NCI-H1092 (cell line): ENCODE results near the gene GTPBP10.

ENCODE experiments used
- DNase-seq: peaks from one replicate; lab custom pipeline; 2025; lab: John Stamatoyannopoulos, UW

The GTPBP10 gene

DNA sequence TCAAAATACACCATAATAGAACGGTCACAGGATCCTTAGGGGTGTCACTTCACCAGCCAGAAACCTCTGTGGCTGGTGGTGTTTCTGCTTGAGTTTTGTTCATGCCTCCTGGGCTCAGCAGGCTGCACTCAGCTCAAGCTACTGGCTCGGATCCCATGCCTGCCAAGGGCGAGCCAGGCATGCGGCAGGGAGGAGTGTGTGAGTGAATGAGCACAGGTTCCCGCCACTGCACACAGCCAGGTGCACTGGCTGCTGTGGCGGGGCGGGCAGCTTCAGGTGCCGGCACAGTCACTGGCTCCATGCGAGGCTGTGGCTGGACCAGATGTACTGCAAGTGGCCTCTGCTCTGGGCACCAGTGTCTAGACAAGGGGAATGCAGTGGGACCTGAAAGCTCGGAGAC, 86.2 kb downstream of the GTPBP10 start:
- DNase-seq = no peak

- no peak for DNase-seq
Observed at GRCh38 chr7:90433221-90433620, 86.7 kb downstream of the GTPBP10 start.
